Urothelium cell line (cell line): ENCODE measurements around the gene GCH1.
"Not testable (repeated sequence)": the region's sequence is repeated elsewhere in the genome, so short reads cannot be mapped to it uniquely, and the experiment has no call there.

Source experiments
- DNase-seq: peaks from one replicate; pipeline ENCODE4 v3.0.0; 2011; ENCODE audit warnings: low spot score, mixed read lengths
- FAIRE-seq: peaks from 2 replicates; lab custom pipeline; 2011; peaks lifted over from hg19 to GRCh38; lab: Jason Lieb, UNC

The GCH1 gene

GRCh38 chr14:54908973-54909372, 6.3 kb upstream of the GCH1 start:
- FAIRE-seq, DNase-seq: not testable (repeated sequence)

GRCh38 chr14:54908190-54908589, 5.6 kb upstream of the GCH1 start:
- no peak for FAIRE-seq
- no peak for DNase-seq

GRCh38 chr14:54906075-54906474, 3.4 kb upstream of the GCH1 start:
- FAIRE-seq = no peak
- no peak for DNase-seq

- FAIRE-seq = peak; percentile 58
- peak; percentile 78 for DNase-seq
Observed at GRCh38 chr14:54902143-54902520, 494 bp downstream of the GCH1 start.

- DNase-seq = no peak
- no peak for FAIRE-seq
Observed at GRCh38 chr14:54901380-54902142, 1.1 kb downstream of the GCH1 start.

DNA sequence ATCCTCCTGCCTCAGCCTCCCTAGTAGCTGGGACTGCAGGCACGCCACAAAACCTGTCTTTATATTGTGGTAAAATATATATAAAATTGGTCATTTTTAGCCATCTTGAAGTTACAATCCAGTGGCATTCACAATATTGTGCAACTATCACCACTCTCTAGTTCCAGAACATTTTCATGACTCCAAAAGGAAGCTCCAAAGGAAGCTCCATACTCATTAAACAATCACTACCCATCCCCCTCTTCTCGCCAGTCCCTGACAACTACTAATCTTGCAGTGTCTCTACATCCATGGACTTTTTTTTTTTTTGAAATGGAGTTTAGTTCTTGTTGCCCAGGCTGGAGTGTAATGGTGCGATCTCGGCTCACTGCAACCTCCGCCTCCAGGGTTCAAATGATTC, 3.1 kb downstream of the GCH1 start:
- FAIRE-seq (no peak), DNase-seq (no peak)

- peak; percentile 93 for FAIRE-seq
- not testable (repeated sequence) for DNase-seq
Observed at GRCh38 chr14:54897809-54898555, 4.6 kb downstream of the GCH1 start.

DNA sequence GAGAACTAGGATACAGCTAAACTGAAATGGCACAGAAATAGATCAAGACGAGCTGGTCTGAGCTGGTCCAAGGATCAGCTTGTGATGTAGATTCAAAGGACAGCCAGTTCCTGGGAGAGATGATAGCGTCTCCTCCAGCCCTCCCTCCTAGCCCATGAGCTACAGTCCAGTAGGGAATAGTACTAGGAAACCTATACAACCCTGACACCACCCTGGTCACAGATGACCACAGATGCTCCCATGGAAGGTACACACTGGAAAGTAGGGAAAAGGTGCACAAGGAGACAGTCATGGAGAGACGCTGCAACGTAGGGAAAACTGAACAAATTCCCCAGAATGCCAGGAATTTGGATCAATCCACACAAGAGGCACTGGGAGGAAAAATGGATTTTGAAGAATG, 6.9 kb downstream of the GCH1 start:
- DNase-seq (no peak), FAIRE-seq (no peak)

DNA sequence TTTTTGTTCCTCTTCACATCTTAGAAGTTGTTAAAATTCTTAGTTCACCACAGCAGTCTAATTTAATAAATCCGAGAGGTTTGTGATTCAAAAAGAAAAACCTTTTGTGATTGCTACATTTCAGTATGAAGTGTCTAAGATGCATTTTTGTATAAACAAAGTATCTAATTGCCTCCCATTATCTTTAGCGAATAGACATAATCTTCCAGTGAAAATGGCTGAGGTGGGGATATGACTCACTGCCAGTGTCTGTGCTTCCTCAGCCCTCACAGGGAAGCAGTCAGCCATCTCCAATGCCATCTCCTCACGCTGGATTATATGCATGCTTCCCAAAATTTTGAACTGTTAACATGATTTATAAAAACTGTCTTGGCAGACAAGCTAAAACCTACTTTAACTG, 7.6 kb downstream of the GCH1 start:
- FAIRE-seq = peak; percentile 13
- DNase-seq = peak; percentile 40

DNA sequence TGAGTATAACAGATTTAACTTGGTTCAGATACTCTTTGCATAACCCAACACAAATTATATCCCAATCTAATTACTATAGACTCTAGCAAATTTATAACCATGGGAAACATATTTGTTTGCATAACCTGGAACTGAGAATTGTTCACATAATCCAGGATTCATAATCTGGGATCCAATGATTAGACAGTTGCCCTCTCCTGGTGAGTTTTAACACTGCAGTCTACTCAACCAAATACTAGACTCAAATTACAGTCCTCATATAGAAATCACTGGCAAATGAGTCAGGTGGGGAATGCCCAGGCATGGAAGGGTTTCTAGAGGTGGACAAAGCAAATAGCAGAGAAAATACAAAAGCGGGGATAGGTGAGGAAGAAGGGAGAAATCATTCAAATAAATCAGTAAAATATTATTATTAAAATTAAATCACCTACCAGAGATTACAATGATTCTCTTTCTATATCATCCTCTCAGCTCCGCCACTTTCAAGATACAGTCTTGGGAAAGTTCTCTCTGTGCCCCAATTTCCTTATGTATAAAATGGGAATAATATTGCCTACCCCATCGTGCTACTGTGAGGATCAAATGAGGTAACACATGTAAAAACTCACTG, 9.4 kb downstream of the GCH1 start:
- peak; percentile 79 for DNase-seq
- FAIRE-seq = no peak

GRCh38 chr14:54891471-54892245, 11.0 kb downstream of the GCH1 start:
- DNase-seq (no peak), FAIRE-seq (peak; percentile 74)

- FAIRE-seq (no peak), DNase-seq (no peak)
Observed at GRCh38 chr14:54890788-54891187, 11.8 kb downstream of the GCH1 start.

GRCh38 chr14:54889919-54890318, 12.7 kb downstream of the GCH1 start:
- FAIRE-seq = no peak
- no peak for DNase-seq

- DNase-seq = no peak
- no peak for FAIRE-seq
Observed at GRCh38 chr14:54882521-54882920, 20.1 kb downstream of the GCH1 start.

DNA sequence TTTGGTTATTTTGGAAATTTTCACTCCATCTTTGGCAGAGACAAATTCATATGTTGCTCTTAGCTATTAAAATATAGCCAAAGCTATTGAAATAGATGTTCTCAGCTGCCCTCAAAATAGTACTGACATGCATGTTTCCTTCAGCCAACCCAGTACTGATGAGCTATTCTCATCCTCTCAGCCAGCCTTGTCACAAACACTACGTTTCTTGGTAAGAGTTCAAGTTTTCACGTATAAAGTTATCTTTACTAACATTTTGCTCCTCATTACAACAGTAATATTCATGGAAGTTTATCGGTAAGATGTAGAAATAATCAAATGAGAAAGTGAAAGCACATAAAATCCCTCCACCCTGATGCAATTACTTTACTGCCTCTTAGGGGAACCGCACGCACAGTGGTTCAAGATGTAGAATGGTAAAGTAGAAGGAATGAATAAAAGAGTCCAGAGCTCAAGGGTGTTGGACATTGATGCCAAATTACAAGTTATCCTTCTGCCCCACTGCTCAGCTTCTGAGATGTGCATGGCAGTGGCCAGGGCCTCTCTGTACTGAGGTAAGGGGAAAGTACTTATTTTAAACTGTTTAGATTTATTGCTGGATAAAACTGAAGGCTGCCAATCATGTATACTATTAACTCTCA, 20.7 kb downstream of the GCH1 start:
- DNase-seq = peak; percentile 29
- peak; percentile 75 for FAIRE-seq

DNA sequence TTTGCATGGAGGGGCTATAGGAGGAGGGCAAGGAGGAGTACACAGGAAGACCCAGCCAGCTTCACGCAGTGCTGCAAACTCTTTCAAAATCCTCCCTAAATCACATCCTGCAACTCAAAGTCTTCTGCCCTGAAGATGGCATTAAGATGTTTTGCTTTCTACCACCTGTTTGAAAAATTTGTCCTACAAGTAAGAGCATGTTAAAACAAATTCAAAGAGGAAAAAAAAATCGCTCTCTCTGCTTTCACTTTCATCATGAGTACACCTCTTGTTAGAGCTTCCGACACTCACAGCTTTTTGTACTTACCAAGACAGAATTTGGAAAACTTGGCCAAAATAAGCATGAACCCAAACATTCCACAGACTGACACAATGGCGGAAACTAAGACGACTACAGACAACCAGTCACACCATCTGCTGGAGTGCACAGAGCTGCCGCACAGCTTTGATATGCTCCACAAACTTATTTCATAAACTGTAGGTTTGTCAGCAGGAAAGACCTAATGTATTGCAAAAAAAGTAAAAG, 21.3 kb downstream of the GCH1 start:
- FAIRE-seq (no peak), DNase-seq (peak; percentile 54)

- DNase-seq (no peak), FAIRE-seq (no peak)
Observed at GRCh38 chr14:54877703-54878021, 25.0 kb downstream of the GCH1 start.

DNA sequence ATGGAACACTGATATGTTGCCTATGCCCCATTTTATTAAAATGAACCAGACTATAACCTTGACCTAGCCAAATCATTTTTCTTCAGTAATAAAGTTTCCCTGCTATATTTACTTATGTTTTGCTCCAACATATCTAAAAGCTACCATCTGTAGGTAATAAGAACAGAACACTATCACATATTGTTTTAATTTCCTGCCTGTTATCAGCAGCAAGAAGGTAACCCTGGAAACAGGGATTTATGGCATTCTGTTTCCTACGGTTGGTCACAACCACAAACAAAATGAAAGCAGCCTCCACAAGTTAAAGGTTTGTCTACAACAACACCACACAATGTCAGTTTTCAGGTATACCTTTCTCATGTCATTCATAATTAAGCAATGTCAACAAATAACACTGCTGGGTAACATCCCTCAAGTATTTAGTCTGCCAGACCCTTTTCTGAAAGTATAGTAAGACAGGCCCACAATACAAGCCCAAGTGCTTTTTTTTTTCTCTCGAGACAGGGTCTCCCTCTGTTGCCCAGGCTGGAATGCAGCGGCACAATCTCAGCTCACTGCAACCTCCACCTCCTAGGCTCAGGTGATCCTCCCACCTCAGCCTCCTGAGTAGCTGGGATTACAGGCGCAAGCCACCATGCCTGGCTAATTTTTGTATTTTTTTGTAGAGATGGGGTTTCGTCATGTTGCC, 25.5 kb downstream of the GCH1 start:
- DNase-seq (no peak), FAIRE-seq (no peak)

- FAIRE-seq, DNase-seq: not testable (repeated sequence)
Observed at GRCh38 chr14:54875648-54876047, 27.0 kb downstream of the GCH1 start.
